ENCODE data around the gene SLX4IP. TPM values are rescaled to one million over a fixed set of nuclear protein-coding genes. Genes with fewer than 3 reads are reported as not detected.
A peak's percentile ranks its signal among the peaks of the same experiment; 100 is the strongest.

The SLX4IP gene
- total RNA-seq, 4 donors from 2014 or later = 4.8 to 7.2 (median 5.7) TPM

DNA sequence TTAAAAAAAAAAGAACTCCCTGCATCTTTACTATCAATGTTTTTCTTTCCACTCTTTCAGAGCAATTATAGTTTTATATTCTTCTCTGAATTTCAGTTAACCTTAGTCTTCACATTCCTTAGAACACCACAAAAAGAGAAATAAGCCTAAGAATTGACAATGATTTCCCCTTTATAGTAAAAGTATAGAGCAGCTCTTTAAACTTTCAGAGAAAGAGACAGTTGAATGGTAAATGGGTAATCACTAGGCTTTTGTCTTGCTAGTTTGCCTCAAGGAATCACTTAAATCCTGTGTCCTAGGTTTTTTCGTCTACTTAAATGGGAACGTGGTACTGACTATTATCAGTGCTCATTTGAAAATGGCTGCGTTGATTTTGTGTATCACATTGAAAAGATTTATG, 31.8 kb downstream of the SLX4IP start:
- Histone ChIP-seq H3K9me3 (no peaks in the 10 kb centered on the region), H3K4me1 (peaks cover 29% of the 10 kb centered on the region), H3K27ac (no peak overlapping the region), H3K36me3 (no peaks in the 10 kb centered on the region), H3K27me3 (no peaks in the 10 kb centered on the region), H3K4me3 (no peak overlapping the region)
- WGBS = 67% methylated on average over 3 of the region's 3 CpGs
- no peak for DNase-seq (ENCODE audit: low spot score in 2 of 2)
- TF ChIP-seq POLR2AphosphoS5 (IDR thresholded peaks at IDR 0.05) = no peak

DNA sequence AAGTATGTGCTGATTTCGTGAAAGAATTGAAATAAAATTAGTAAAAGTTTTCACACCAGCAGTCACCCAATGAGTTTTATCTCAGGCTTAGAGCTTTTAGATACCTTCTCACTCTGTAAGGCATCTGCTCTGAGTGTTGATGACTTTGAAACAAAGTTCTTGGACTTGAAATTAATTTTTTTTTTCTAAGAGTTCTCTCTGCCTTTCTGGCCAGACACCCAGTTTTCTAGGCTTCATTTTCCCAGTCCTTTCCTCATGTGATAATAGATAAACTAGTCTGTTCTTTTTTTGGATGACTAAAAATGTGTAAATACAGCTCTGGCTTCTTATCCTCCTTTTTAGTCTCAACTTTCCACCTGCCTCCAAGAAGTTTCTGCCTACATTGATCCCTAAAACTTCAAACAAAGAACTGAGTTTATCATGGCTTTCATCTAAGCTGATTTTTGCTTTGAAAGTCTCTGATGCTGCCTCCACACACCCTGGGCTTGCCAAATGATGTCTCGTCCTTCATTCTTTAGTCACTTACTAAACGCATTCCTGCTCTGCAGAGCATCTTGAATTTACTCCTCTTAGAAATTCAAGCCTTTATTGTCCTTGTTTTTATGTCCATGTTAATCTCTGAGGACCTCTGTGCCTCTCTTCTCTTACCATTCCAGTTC, 32.7 kb downstream of the SLX4IP start:
- peaks cover 29% of the 10 kb centered on the region for H3K4me1 ChIP-seq
- no peak overlapping the region for H3K4me3 ChIP-seq
- no peak overlapping the region for H3K27ac ChIP-seq
- DNase-seq (ENCODE audit: low spot score in 2 of 2) = no peak
- no peak for TF ChIP-seq CTCF (IDR thresholded peaks at IDR 0.05)
- TF ChIP-seq EP300 (IDR thresholded peaks at IDR 0.05) = no peak
- TF ChIP-seq POLR2AphosphoS5 (IDR thresholded peaks at IDR 0.05) = no peak
- TF ChIP-seq POLR2A (IDR thresholded peaks at IDR 0.05) = no peak
- H3K36me3 ChIP-seq = no peaks in the 10 kb centered on the region
- H3K9me3 ChIP-seq = no peaks in the 10 kb centered on the region
- 57% methylated on average over 3 of the region's 3 CpGs for WGBS
- no peaks in the 10 kb centered on the region for H3K27me3 ChIP-seq

DNA sequence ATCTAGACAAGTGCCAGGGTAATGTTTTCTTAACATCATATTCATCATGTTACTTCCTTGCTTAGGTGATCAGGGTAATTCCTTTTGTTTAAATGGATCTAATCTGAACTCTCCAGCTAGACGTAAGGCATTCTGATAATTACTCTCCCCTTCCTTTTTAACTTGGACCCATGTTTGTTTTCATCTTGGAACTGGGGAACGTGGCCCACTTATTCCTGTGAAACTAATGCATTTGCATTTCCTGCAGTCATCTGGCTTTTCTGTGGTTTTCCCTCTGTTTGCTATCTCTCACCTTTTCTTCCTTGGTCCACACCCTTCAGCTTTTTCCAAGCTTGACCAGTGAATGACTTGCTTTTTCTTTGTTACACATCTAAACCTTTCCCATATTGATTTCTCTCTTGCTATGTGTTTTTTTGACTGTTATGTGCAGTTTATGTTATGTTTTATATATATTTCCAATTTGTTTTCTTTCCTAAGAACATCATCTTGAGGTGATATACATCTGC, 33.3 kb downstream of the SLX4IP start:
- DNase-seq (ENCODE audit: low spot score in 2 of 2) = no peak
- Histone ChIP-seq H3K36me3 (no peaks in the 10 kb centered on the region), H3K27ac (no peak overlapping the region), H3K27me3 (no peaks in the 10 kb centered on the region), H3K4me1 (peaks cover 29% of the 10 kb centered on the region), H3K9me3 (no peaks in the 10 kb centered on the region), H3K4me3 (no peak overlapping the region)
- TF ChIP-seq CTCF (IDR thresholded peaks at IDR 0.05) = no peak
- no peak for TF ChIP-seq POLR2A (IDR thresholded peaks at IDR 0.05)
- no peak for TF ChIP-seq EP300 (IDR thresholded peaks at IDR 0.05)
- TF ChIP-seq POLR2AphosphoS5 (IDR thresholded peaks at IDR 0.05) = no peak
- 66% methylated on average over 2 of the region's 2 CpGs for WGBS

DNA sequence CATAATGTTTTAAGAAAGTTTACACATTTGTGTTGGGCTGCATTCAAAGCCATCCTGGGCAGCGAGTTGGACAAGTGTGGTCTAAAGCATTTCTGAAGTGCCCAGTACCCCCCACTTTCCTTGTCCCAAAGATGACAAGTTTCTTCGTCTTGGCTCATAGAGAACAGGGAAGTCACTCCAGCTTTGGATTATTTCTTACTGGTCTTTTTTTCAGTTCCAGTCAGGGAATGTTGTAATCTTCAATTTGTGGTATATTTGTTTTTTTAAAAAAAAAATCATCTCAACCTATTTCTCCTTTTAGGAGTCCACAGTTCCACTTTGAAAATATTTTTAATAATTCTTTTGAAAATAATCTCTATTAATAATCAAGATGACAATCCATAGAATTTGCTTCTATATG, 34.0 kb downstream of the SLX4IP start:
- no peak for DNase-seq (ENCODE audit: low spot score in 2 of 2)
- H3K27ac ChIP-seq = no peak overlapping the region
- H3K27me3 ChIP-seq = no peaks in the 10 kb centered on the region
- peaks cover 30% of the 10 kb centered on the region for H3K4me1 ChIP-seq
- no peak overlapping the region for H3K4me3 ChIP-seq
- TF ChIP-seq POLR2AphosphoS5 (IDR thresholded peaks at IDR 0.05) = no peak
- WGBS = 65% methylated on average over 2 of the region's 2 CpGs
- no peaks in the 10 kb centered on the region for H3K9me3 ChIP-seq
- H3K36me3 ChIP-seq = no peaks in the 10 kb centered on the region

GRCh38 chr20:10469599-10469998, 34.5 kb downstream of the SLX4IP start:
- Histone ChIP-seq H3K27ac (no peak overlapping the region), H3K36me3 (no peaks in the 10 kb centered on the region), H3K9me3 (no peaks in the 10 kb centered on the region), H3K4me1 (peaks cover 34% of the 10 kb centered on the region), H3K27me3 (no peaks in the 10 kb centered on the region), H3K4me3 (no peak overlapping the region)
- peak in 1 of 2 donors; percentile 69 for DNase-seq (ENCODE audit: low spot score in 2 of 2)
- 29% methylated on average over 7 of the region's 7 CpGs for WGBS
- TF ChIP-seq CTCF (IDR thresholded peaks at IDR 0.05) (peak; percentile 49 to 69), EP300 (IDR thresholded peaks at IDR 0.05) (no peak), POLR2A (IDR thresholded peaks at IDR 0.05) (no peak), POLR2AphosphoS5 (IDR thresholded peaks at IDR 0.05) (no peak)

DNA sequence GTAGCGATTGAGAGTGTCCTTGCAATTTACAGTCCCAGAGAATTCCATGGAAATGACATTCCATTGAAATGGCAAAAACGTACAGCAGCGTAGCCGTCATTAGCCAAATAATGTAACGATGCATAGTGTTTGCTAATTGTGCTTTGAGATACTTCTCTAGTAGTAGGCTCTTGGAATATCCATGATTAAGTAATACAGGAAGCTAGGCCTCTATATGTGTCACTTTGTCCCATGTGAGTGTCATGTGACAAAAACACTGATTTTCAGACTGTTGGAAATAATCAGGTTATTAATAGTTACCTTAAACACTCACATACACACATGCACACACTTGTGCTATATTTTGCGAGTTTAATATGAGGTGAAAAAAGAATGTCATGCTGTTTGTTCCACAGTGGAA, 35.2 kb downstream of the SLX4IP start:
- no peak overlapping the region for H3K27ac ChIP-seq
- H3K4me3 ChIP-seq = no peak overlapping the region
- 93% methylated on average over 6 of the region's 6 CpGs for WGBS
- H3K27me3 ChIP-seq = no peaks in the 10 kb centered on the region
- peaks cover 34% of the 10 kb centered on the region for H3K4me1 ChIP-seq
- no peak for DNase-seq (ENCODE audit: low spot score in 2 of 2)
- H3K9me3 ChIP-seq = no peaks in the 10 kb centered on the region
- no peaks in the 10 kb centered on the region for H3K36me3 ChIP-seq
- TF ChIP-seq CTCF (IDR thresholded peaks at IDR 0.05) (no peak), EP300 (IDR thresholded peaks at IDR 0.05) (no peak), POLR2AphosphoS5 (IDR thresholded peaks at IDR 0.05) (no peak), POLR2A (IDR thresholded peaks at IDR 0.05) (no peak)
